GM18868 (cell line): ENCODE data around the gene KCNQ1.

Experiments used
- ATAC-seq: cut with Tn5 transposase; IDR thresholded peaks from one replicate; pipeline ENCODE4 v1.9.1; 2021; ENCODE audit warnings: mild to moderate bottlenecking, moderate library complexity; ENCODE audit not compliant: unreplicated experiment

Gene KCNQ1

GRCh38 chr11:2704896-2705606 lies 260.2 kb downstream of the KCNQ1 start:
- ATAC-seq: no peak

GRCh38 chr11:2706321-2706720 lies 261.5 kb downstream of the KCNQ1 start:
- no peak for ATAC-seq

- ATAC-seq: no peak
Measured at GRCh38 chr11:2707736-2708135, 262.9 kb downstream of the KCNQ1 start.

GRCh38 chr11:2708151-2708581 lies 263.4 kb downstream of the KCNQ1 start:
- ATAC-seq: no peak

GRCh38 chr11:2708757-2709281 lies 264.0 kb downstream of the KCNQ1 start:
- no peak for ATAC-seq

GRCh38 chr11:2709429-2709828 lies 264.6 kb downstream of the KCNQ1 start:
- ATAC-seq: no peak

GRCh38 chr11:2711161-2711560 lies 266.4 kb downstream of the KCNQ1 start:
- no peak for ATAC-seq

GRCh38 chr11:2713094-2713493 lies 268.3 kb downstream of the KCNQ1 start:
- no peak for ATAC-seq

- no peak for ATAC-seq
Measured at GRCh38 chr11:2713661-2714462, 269.1 kb downstream of the KCNQ1 start.

GRCh38 chr11:2714463-2714800 lies 269.6 kb downstream of the KCNQ1 start:
- no peak for ATAC-seq

- no peak for ATAC-seq
Measured at GRCh38 chr11:2714871-2715270, 270.1 kb downstream of the KCNQ1 start.

- ATAC-seq: no peak
Measured at GRCh38 chr11:2715716-2716350, 271.0 kb downstream of the KCNQ1 start.

- ATAC-seq: no peak
Measured at GRCh38 chr11:2716376-2717095, 271.7 kb downstream of the KCNQ1 start.

- no peak for ATAC-seq
Measured at GRCh38 chr11:2717561-2718325, 272.9 kb downstream of the KCNQ1 start.

- ATAC-seq: no peak
Measured at GRCh38 chr11:2718817-2719438, 274.1 kb downstream of the KCNQ1 start.

GRCh38 chr11:2719831-2720590 lies 275.2 kb downstream of the KCNQ1 start:
- ATAC-seq: no peak

GRCh38 chr11:2721210-2721916 lies 276.6 kb downstream of the KCNQ1 start:
- ATAC-seq: no peak

- no peak for ATAC-seq
Measured at GRCh38 chr11:2722955-2723354, 278.1 kb downstream of the KCNQ1 start.
